ENCODE measurements around the gene PRKCH.

DNA sequence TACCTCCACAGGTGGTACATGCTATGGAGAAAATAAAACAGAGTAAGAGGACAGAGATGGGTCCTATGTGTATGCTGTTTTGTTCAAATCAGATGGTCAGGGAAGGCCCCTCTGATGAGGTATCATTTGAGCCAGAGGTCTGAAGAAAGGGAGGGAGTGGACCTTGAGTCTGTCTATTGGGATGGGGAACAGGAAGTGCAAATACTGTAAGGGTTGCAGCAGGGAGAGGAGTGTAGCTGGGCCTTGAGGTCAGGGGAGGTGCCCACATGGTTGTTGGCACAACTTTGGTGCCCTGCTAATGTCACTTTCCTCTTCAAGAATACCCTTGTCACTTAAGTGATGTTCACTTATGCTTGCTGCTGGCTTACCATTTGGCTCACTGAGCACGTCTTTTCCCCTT is 83.3 kb downstream of the PRKCH start:
- TF ChIP-seq, protein P1, sequence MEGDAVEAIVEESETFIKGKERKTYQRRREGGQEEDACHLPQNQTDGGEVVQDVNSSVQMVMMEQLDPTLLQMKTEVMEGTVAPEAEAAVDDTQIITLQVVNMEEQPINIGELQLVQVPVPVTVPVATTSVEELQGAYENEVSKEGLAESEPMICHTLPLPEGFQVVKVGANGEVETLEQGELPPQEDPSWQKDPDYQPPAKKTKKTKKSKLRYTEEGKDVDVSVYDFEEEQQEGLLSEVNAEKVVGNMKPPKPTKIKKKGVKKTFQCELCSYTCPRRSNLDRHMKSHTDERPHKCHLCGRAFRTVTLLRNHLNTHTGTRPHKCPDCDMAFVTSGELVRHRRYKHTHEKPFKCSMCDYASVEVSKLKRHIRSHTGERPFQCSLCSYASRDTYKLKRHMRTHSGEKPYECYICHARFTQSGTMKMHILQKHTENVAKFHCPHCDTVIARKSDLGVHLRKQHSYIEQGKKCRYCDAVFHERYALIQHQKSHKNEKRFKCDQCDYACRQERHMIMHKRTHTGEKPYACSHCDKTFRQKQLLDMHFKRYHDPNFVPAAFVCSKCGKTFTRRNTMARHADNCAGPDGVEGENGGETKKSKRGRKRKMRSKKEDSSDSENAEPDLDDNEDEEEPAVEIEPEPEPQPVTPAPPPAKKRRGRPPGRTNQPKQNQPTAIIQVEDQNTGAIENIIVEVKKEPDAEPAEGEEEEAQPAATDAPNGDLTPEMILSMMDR (IDR thresholded peaks at IDR 0.05; ENCODE audit: borderline replicate concordance, extremely low read depth, low read length, poor library complexity, severe bottlenecking), result no peak
- TF ChIP-seq EZH2 (IDR thresholded peaks at IDR 0.05; ENCODE audit: borderline replicate concordance, low read depth, low read length, severe bottlenecking), result no peak
